Smooth muscle cell (in vitro differentiated cells): Measurements from ENCODE around the gene ACOX3. TPM values are rescaled to one million over a fixed set of nuclear protein-coding genes. Genes with fewer than 3 reads are reported as not detected.

ENCODE experiments used
- DNase-seq: peaks from one replicate; lab custom pipeline; 2025; ENCODE audit not compliant: unreplicated experiment; lab: John Stamatoyannopoulos, UW
- H2AFZ ChIP-seq: fragments of 200-600 bp; sonication (generic); 2 replicates; pipeline ENCODE4 v1.6.0; 2016; ENCODE audit warnings: antibody characterized with exemption, low read depth, mild to moderate bottlenecking
- H3F3A ChIP-seq: fragments of 200-600 bp; sonication (generic); 2 replicates; pipeline ENCODE4 v1.6.0; 2017; ENCODE audit warnings: antibody characterized with exemption, low read depth
- H3K27ac ChIP-seq: fragments of 200-600 bp; sonication (generic); 2 replicates; pipeline ENCODE4 v1.5.1; 2016; ENCODE audit warnings: low read depth, mild to moderate bottlenecking
- H3K27me3 ChIP-seq: fragments of 200-600 bp; sonication (generic); 2 replicates; pipeline ENCODE4 v1.6.1; 2016; ENCODE audit warnings: low read depth, mild to moderate bottlenecking
- H3K36me3 ChIP-seq: fragments of 200-600 bp; sonication (generic); 2 replicates; pipeline ENCODE4 v1.5.1; 2016; ENCODE audit warnings: low read depth
- H3K4me1 ChIP-seq: fragments of 200-600 bp; sonication (generic); 2 replicates; pipeline ENCODE4 v1.5.1; 2016; ENCODE audit warnings: low read depth
- H3K4me2 ChIP-seq: fragments of 200-600 bp; sonication (generic); 2 replicates; pipeline ENCODE4 v1.6.0; 2016; ENCODE audit warnings: mild to moderate bottlenecking
- H3K4me3 ChIP-seq: fragments of 200-600 bp; sonication (generic); 2 replicates; pipeline ENCODE4 v1.5.1; 2016; ENCODE audit warnings: mild to moderate bottlenecking
- H3K79me2 ChIP-seq: fragments of 200-600 bp; sonication (generic); 2 replicates; pipeline ENCODE4 v1.6.0; 2016; ENCODE audit warnings: low read depth, mild to moderate bottlenecking
- H3K9ac ChIP-seq: fragments of 200-600 bp; sonication (generic); 2 replicates; pipeline ENCODE4 v1.6.0; 2016; ENCODE audit warnings: low read depth
- H3K9me3 ChIP-seq: fragments of 200-600 bp; sonication (generic); replicated peaks from 2 replicates; pipeline ENCODE4 v1.5.1; 2016; ENCODE audit warnings: low read depth
- H4K20me1 ChIP-seq: fragments of 200-600 bp; sonication (generic); 2 replicates; pipeline ENCODE4 v1.6.0; 2016; ENCODE audit warnings: low read depth
- CTCF ChIP-seq: fragments of 200-600 bp; sonication (generic); IDR thresholded peaks from 2 replicates; pipeline ENCODE4 v1.5.1; 2017; ENCODE audit warnings: borderline replicate concordance, mild to moderate bottlenecking, antibody characterized with exemption; ENCODE audit not compliant: insufficient read depth, poor library complexity, severe bottlenecking
- WGBS: methylation state at CpG from one replicate; pipeline ENCODE4 v1.1.7; 2016; ENCODE audit warnings: low lambda C conversion rate; 5-methylcytosine and 5-hydroxymethylcytosine counted together
- polyA plus RNA-seq: library from polyadenylated mRNA; unstranded; fragments of >200 nt; fragmentation: Nextera tagmentation; extraction: Ambion mirVana; gene quantifications from 2 replicates; pipeline ENCODE4 v1.2.1, GENCODE V29; 2016
- total RNA-seq: library from RNA; depleted of rRNA; stranded (reverse); fragments of >200 nt; gene quantifications from 2 replicates; pipeline ENCODE4 v1.2.3, GENCODE V29; 2014

ACOX3 gene
- total and polyA plus RNA-seq, 2 experiments from 2014 or later = 25.0 to 27.9 TPM

GRCh38 chr4:8329560-8329858, 111.0 kb downstream of the ACOX3 start:
- Histone ChIP-seq H3K9me3 (no peaks in the 10 kb centered on the region), H3K4me2 (no peak overlapping the region), H3K79me2 (no peaks in the 10 kb centered on the region), H3K27me3 (no peaks in the 10 kb centered on the region), H3F3A (no peaks in the 10 kb centered on the region), H3K4me1 (no peaks in the 10 kb centered on the region), H3K36me3 (no peaks in the 10 kb centered on the region), H3K27ac (no peak overlapping the region), H2AFZ (no peak overlapping the region), H3K4me3 (no peak overlapping the region), H4K20me1 (no peaks in the 10 kb centered on the region), H3K9ac (no peak overlapping the region)
- no peak for DNase-seq
- 80% methylated on average over 6 of the region's 6 CpGs for WGBS
- TF ChIP-seq CTCF = no peak

GRCh38 chr4:8328866-8329559, 111.5 kb downstream of the ACOX3 start:
- Histone ChIP-seq H3K79me2 (no peaks in the 10 kb centered on the region), H3K36me3 (no peaks in the 10 kb centered on the region), H3K4me2 (no peak overlapping the region), H3F3A (no peaks in the 10 kb centered on the region), H3K27ac (no peak overlapping the region), H4K20me1 (no peaks in the 10 kb centered on the region), H2AFZ (no peak overlapping the region), H3K4me3 (no peak overlapping the region), H3K27me3 (no peaks in the 10 kb centered on the region), H3K4me1 (no peaks in the 10 kb centered on the region), H3K9ac (no peak overlapping the region), H3K9me3 (no peaks in the 10 kb centered on the region)
- TF ChIP-seq CTCF = no peak
- 89% methylated on average over 13 of the region's 13 CpGs for WGBS
- DNase-seq = no peak

GRCh38 chr4:8328456-8328855, 112.1 kb downstream of the ACOX3 start:
- Histone ChIP-seq H3K9me3 (no peaks in the 10 kb centered on the region), H3K79me2 (no peaks in the 10 kb centered on the region), H2AFZ (no peak overlapping the region), H3F3A (no peaks in the 10 kb centered on the region), H3K9ac (no peak overlapping the region), H3K27me3 (no peaks in the 10 kb centered on the region), H3K36me3 (no peaks in the 10 kb centered on the region), H3K27ac (no peak overlapping the region), H3K4me1 (no peaks in the 10 kb centered on the region), H4K20me1 (no peaks in the 10 kb centered on the region), H3K4me2 (no peak overlapping the region), H3K4me3 (no peak overlapping the region)
- WGBS = 94% methylated on average over 3 of the region's 3 CpGs
- TF ChIP-seq CTCF = no peak
- no peak for DNase-seq

GRCh38 chr4:8326206-8326605, 114.3 kb downstream of the ACOX3 start:
- Histone ChIP-seq H3K36me3 (no peaks in the 10 kb centered on the region), H4K20me1 (no peaks in the 10 kb centered on the region), H3K79me2 (no peaks in the 10 kb centered on the region), H3K9me3 (no peaks in the 10 kb centered on the region), H3K4me2 (no peak overlapping the region), H3K4me1 (no peaks in the 10 kb centered on the region), H3K4me3 (no peak overlapping the region), H3K27ac (no peak overlapping the region), H3K9ac (no peak overlapping the region), H3F3A (no peaks in the 10 kb centered on the region), H2AFZ (no peak overlapping the region), H3K27me3 (no peaks in the 10 kb centered on the region)
- TF ChIP-seq CTCF = no peak
- no peak for DNase-seq
